ENCODE measurements around the gene CLNK. TPM values are rescaled to one million over a fixed set of nuclear protein-coding genes. Genes with fewer than 3 reads are reported as not detected.

The CLNK gene
- total and polyA plus RNA-seq, 2 experiments from 2014 or later = not detected

DNA sequence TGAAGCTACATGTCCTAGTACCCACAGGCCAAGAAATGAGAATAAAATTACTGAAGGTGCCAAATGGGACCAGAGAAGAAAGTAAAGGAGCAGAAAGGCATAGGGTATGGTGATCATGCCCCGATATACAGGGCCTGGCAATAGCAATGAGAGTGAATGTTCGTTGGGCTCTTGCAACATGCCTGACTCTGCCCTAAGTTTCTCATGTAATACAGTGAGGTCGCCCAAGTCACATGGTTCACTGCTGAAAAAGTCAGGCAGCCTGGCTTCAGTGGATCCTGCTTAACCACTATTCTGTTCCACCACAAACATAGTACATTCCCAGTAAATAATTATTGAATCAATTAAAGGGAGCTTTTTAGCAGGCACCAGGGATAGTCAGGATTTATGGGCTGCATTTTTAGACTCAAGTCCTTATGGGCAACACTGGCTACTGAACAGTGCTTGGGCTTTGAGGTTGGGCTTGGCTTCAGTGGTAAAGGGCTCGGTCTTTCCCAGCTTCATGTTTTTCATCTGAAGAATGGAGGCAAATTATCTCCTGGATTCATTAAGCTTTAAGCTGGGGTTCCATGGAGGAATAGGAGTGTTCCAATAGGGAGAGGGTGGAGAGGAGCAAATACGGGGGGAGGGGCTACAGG, 160.3 kb downstream of the CLNK start:
- no peak overlapping the region for H3K27ac ChIP-seq
- H3K4me2 ChIP-seq = no peak overlapping the region
- no peaks in the 10 kb centered on the region for H4K20me1 ChIP-seq (ENCODE audit: insufficient read depth, poor library complexity, severe bottlenecking)
- no peaks in the 10 kb centered on the region for H3K36me3 ChIP-seq (replicated peaks; ENCODE audit: insufficient read depth, low read depth)
- WGBS (ENCODE audit: low lambda C conversion rate, missing lambda C conversion rate) = 95% methylated on average over 5 of the region's 5 CpGs
- H3K4me3 ChIP-seq = no peak overlapping the region
- TF ChIP-seq EZH2phosphoT487 (IDR thresholded peaks at IDR 0.05; ENCODE audit: low read depth, severe bottlenecking, unreplicated experiment) = no peak
- no peak for TF ChIP-seq EZH2 (IDR thresholded peaks at IDR 0.05; ENCODE audit: borderline replicate concordance)
- TF ChIP-seq CTCF (IDR thresholded peaks at IDR 0.05; ENCODE audit: poor library complexity) = no peak
- H3K4me1 ChIP-seq (ENCODE audit: insufficient read depth) = no peaks in the 10 kb centered on the region
- H2AFZ ChIP-seq = no peak overlapping the region
- H3K27me3 ChIP-seq = no peaks in the 10 kb centered on the region
- H3K79me2 ChIP-seq = no peaks in the 10 kb centered on the region
- no peaks in the 10 kb centered on the region for H3K9me3 ChIP-seq (ENCODE audit: low read depth)
- no peak for DNase-seq (ENCODE audit: low spot score)
- H3K9me2 ChIP-seq (replicated peaks; ENCODE audit: insufficient read depth) = no peaks in the 10 kb centered on the region

DNA sequence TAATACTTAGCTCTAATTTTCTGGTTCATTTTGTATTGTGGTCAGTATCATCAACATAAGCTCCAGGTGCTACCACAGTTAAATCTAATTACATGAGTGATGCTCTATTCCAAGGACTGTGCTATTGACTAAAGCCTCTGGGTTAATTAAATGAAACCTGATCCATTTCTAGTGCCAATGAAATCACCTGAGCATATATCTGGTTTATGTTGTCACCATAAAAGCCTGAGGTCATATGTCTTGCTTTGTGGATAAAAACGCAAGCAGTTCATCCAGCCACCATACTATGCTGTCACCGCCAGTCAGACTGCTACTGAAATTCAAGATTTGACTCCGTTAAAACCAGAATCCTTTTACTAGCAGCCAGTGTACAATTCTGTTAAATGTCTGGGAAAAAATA, 163.1 kb downstream of the CLNK start:
- no peak overlapping the region for H3K27ac ChIP-seq
- no peaks in the 10 kb centered on the region for H4K20me1 ChIP-seq (ENCODE audit: insufficient read depth, poor library complexity, severe bottlenecking)
- no peaks in the 10 kb centered on the region for H3K27me3 ChIP-seq
- TF ChIP-seq CTCF (IDR thresholded peaks at IDR 0.05; ENCODE audit: poor library complexity) = no peak
- no peak for TF ChIP-seq EZH2phosphoT487 (IDR thresholded peaks at IDR 0.05; ENCODE audit: low read depth, severe bottlenecking, unreplicated experiment)
- TF ChIP-seq EZH2 (IDR thresholded peaks at IDR 0.05; ENCODE audit: borderline replicate concordance) = no peak
- peaks cover 3% of the 10 kb centered on the region for H3K36me3 ChIP-seq (replicated peaks; ENCODE audit: insufficient read depth, low read depth)
- no peaks in the 10 kb centered on the region for H3K4me1 ChIP-seq (ENCODE audit: insufficient read depth)
- no peak overlapping the region for H2AFZ ChIP-seq
- no peak overlapping the region for H3K4me2 ChIP-seq
- DNase-seq (ENCODE audit: low spot score) = no peak
- no peaks in the 10 kb centered on the region for H3K9me3 ChIP-seq (ENCODE audit: low read depth)
- no peaks in the 10 kb centered on the region for H3K79me2 ChIP-seq
- H3K4me3 ChIP-seq = no peak overlapping the region
- whole genome bisulfite sequencing (ENCODE audit: low lambda C conversion rate, missing lambda C conversion rate) = 77% methylated on average over 3 of the region's 3 CpGs
- no peaks in the 10 kb centered on the region for H3K9me2 ChIP-seq (replicated peaks; ENCODE audit: insufficient read depth)

DNA sequence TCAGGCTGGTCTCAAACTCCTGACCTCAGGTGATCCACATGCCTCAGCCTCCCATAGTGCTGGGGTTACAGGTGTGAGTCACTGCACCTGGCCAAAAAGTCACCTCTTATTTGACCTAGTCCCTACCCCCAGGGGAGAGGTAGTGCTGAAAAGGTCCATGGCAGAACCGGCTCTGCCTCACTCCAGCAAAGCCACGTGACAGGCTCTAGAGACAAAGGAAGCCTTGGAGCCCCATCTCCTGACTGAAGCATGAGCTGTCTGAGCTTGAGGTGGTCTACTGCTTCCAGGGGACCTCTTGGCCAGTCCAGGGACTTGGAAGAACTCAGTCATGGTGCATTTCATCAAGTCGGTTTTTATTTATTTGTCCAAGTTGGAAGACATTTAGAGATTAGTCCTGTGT, 174.8 kb downstream of the CLNK start:
- H3K27ac ChIP-seq = no peak overlapping the region
- H3K79me2 ChIP-seq = no peaks in the 10 kb centered on the region
- no peaks in the 10 kb centered on the region for H3K27me3 ChIP-seq
- no peak for DNase-seq (ENCODE audit: low spot score)
- H3K4me3 ChIP-seq = no peak overlapping the region
- WGBS (ENCODE audit: low lambda C conversion rate, missing lambda C conversion rate) = 79% methylated on average over 3 of the region's 3 CpGs
- no peaks in the 10 kb centered on the region for H3K36me3 ChIP-seq (replicated peaks; ENCODE audit: insufficient read depth, low read depth)
- H3K4me2 ChIP-seq = no peak overlapping the region
- no peaks in the 10 kb centered on the region for H3K9me3 ChIP-seq (ENCODE audit: low read depth)
- TF ChIP-seq EZH2phosphoT487 (IDR thresholded peaks at IDR 0.05; ENCODE audit: low read depth, severe bottlenecking, unreplicated experiment) (no peak), EZH2 (IDR thresholded peaks at IDR 0.05; ENCODE audit: borderline replicate concordance) (no peak), CTCF (IDR thresholded peaks at IDR 0.05; ENCODE audit: poor library complexity) (no peak)
- no peaks in the 10 kb centered on the region for H3K9me2 ChIP-seq (replicated peaks; ENCODE audit: insufficient read depth)
- no peaks in the 10 kb centered on the region for H4K20me1 ChIP-seq (ENCODE audit: insufficient read depth, poor library complexity, severe bottlenecking)
- H2AFZ ChIP-seq = no peak overlapping the region
- no peaks in the 10 kb centered on the region for H3K4me1 ChIP-seq (ENCODE audit: insufficient read depth)
